ENCODE results near the gene BCL7A. TPM values are rescaled to one million over a fixed set of nuclear protein-coding genes. Genes with fewer than 3 reads are reported as not detected.

BCL7A gene
- total and polyA plus RNA-seq, 4 donors, result 3.5 to 8.3 (median 4.9) TPM

GRCh38 chr12:122013136-122013535 lies 8.5 kb upstream of the BCL7A start:
- Histone ChIP-seq H3K36me3 (ENCODE audit: control insufficient read depth in 4 of 4, insufficient read depth in 3 of 4, low read depth in 1 of 4, low read length in 3 of 4) (no peaks in the 10 kb centered on the region), H3K4me1 (ENCODE audit: control insufficient read depth in 4 of 4, insufficient read depth in 4 of 4, low read length in 3 of 4) (no peaks in the 10 kb centered on the region), H3K27ac (ENCODE audit: low read depth in 1 of 2, low read length in 2 of 2) (no peak overlapping the region), H3K27me3 (ENCODE audit: control insufficient read depth in 4 of 4, insufficient read depth in 4 of 4, low read length in 3 of 4) (no peaks in the 10 kb centered on the region), H3K9ac (ENCODE audit: low read depth in 1 of 2, low read length in 2 of 2) (no peak overlapping the region), H3K4me3 (ENCODE audit: low read depth in 1 of 3, low read length in 3 of 3) (no peak overlapping the region), H3K9me3 (ENCODE audit: control insufficient read depth in 4 of 4, low read length in 3 of 4) (no peaks in the 10 kb centered on the region)
- DNase-seq (ENCODE audit: low spot score), result no peak
- 84% methylated on average over 4 of the region's 4 CpGs for WGBS
- no peak for TF ChIP-seq HNF4A (conservative IDR thresholded peaks at IDR 0.05)
- no peak for TF ChIP-seq MAX (IDR thresholded peaks at IDR 0.05)
- no peak for TF ChIP-seq EGR1 (IDR thresholded peaks at IDR 0.05; ENCODE audit: low read depth in 2 of 2)
- no peak for TF ChIP-seq REST (IDR thresholded peaks at IDR 0.05)
- TF ChIP-seq YY1 (IDR thresholded peaks at IDR 0.05), result no peak
- no peak for TF ChIP-seq RAD21 (IDR thresholded peaks at IDR 0.05)
- no peak for TF ChIP-seq RXRA (IDR thresholded peaks at IDR 0.05)
- TF ChIP-seq CTCF (IDR thresholded peaks at IDR 0.05; ENCODE audit: low read depth, low read length, missing input control), result no peak
- TF ChIP-seq TAF1 (conservative IDR thresholded peaks at IDR 0.05), result no peak
- no peak for TF ChIP-seq NR2F2 (IDR thresholded peaks at IDR 0.05)
- TF ChIP-seq FOXA2 (IDR thresholded peaks at IDR 0.05), result no peak
- TF ChIP-seq ATF3 (IDR thresholded peaks at IDR 0.05), result no peak

GRCh38 chr12:122013791-122014590 lies 7.7 kb upstream of the BCL7A start:
- Histone ChIP-seq H3K36me3 (ENCODE audit: control insufficient read depth in 4 of 4, insufficient read depth in 3 of 4, low read depth in 1 of 4, low read length in 3 of 4) (no peaks in the 10 kb centered on the region), H3K4me3 (ENCODE audit: low read depth in 1 of 3, low read length in 3 of 3) (no peak overlapping the region), H3K27ac (ENCODE audit: low read depth in 1 of 2, low read length in 2 of 2) (no peak overlapping the region), H3K27me3 (ENCODE audit: control insufficient read depth in 4 of 4, insufficient read depth in 4 of 4, low read length in 3 of 4) (no peaks in the 10 kb centered on the region), H3K9ac (ENCODE audit: low read depth in 1 of 2, low read length in 2 of 2) (no peak overlapping the region), H3K9me3 (ENCODE audit: control insufficient read depth in 4 of 4, low read length in 3 of 4) (no peaks in the 10 kb centered on the region), H3K4me1 (ENCODE audit: control insufficient read depth in 4 of 4, insufficient read depth in 4 of 4, low read length in 3 of 4) (no peaks in the 10 kb centered on the region)
- no peak for DNase-seq (ENCODE audit: low spot score)
- TF ChIP-seq NR2F2 (IDR thresholded peaks at IDR 0.05), result no peak
- no peak for TF ChIP-seq HNF4G (IDR thresholded peaks at IDR 0.05)
- TF ChIP-seq GABPA (IDR thresholded peaks at IDR 0.05 in 1 of 2, conservative IDR thresholded peaks at IDR 0.05 in 1 of 2), result no peak
- WGBS, result 89% methylated on average over 19 of the region's 19 CpGs
